HG03558 (cell line): ENCODE results near the gene LGALS3BP.
"Not testable (repeated sequence)": the region's sequence is repeated elsewhere in the genome, so short reads cannot be mapped to it uniquely, and the experiment has no call there.

Source experiments
- ATAC-seq: cut with Tn5 transposase; IDR thresholded peaks from one replicate; pipeline ENCODE4 v1.9.1; 2021; ENCODE audit warnings: moderate number of reproducible peaks; ENCODE audit not compliant: unreplicated experiment; ENCODE audit errors: extremely low read depth

The LGALS3BP gene

GRCh38 chr17:78946131-78946530, 33.6 kb downstream of the LGALS3BP start:
- no peak for ATAC-seq

GRCh38 chr17:78945455-78945854, 34.3 kb downstream of the LGALS3BP start:
- not testable (repeated sequence) for ATAC-seq

- ATAC-seq, result no peak
Measured at GRCh38 chr17:78944956-78945355, 34.8 kb downstream of the LGALS3BP start.

- no peak for ATAC-seq
Measured at GRCh38 chr17:78944026-78944425, 35.7 kb downstream of the LGALS3BP start.

GRCh38 chr17:78940708-78941107, 39.0 kb downstream of the LGALS3BP start:
- ATAC-seq, result no peak

GRCh38 chr17:78940258-78940657, 39.5 kb downstream of the LGALS3BP start:
- ATAC-seq, result no peak

GRCh38 chr17:78939615-78940014, 40.1 kb downstream of the LGALS3BP start:
- ATAC-seq, result no peak

GRCh38 chr17:78937561-78937960, 42.2 kb downstream of the LGALS3BP start:
- ATAC-seq, result no peak

GRCh38 chr17:78935419-78936323, 44.1 kb downstream of the LGALS3BP start:
- ATAC-seq, result no peak

GRCh38 chr17:78934681-78935418, 44.9 kb downstream of the LGALS3BP start:
- no peak for ATAC-seq

- ATAC-seq, result no peak
Measured at GRCh38 chr17:78933959-78934568, 45.7 kb downstream of the LGALS3BP start.

- no peak for ATAC-seq
Measured at GRCh38 chr17:78933025-78933958, 46.4 kb downstream of the LGALS3BP start.

GRCh38 chr17:78929908-78930775, 49.6 kb downstream of the LGALS3BP start:
- ATAC-seq, result no peak

- no peak for ATAC-seq
Measured at GRCh38 chr17:78925662-78926555, 53.8 kb downstream of the LGALS3BP start.

GRCh38 chr17:78925234-78925633, 54.5 kb downstream of the LGALS3BP start, which contains the start of gene TIMP2:
TIMP2 (minus strand) TSS chr17:78925387; CDS start chr17:78925088, 299 bp downstream.
- no peak for ATAC-seq

GRCh38 chr17:78924481-78925151, 55.1 kb downstream of the LGALS3BP start:
- no peak for ATAC-seq
